Effector CD4-positive, alpha-beta T cell (primary cell): ENCODE measurements around the gene SRRM3.
"Not testable (repeated sequence)": the region's sequence is repeated elsewhere in the genome, so short reads cannot be mapped to it uniquely, and the experiment has no call there.

ENCODE experiments used
- DNase-seq: peaks from one replicate; pipeline ENCODE4 v3.0.0-alpha.2; 2020

SRRM3 gene

DNA sequence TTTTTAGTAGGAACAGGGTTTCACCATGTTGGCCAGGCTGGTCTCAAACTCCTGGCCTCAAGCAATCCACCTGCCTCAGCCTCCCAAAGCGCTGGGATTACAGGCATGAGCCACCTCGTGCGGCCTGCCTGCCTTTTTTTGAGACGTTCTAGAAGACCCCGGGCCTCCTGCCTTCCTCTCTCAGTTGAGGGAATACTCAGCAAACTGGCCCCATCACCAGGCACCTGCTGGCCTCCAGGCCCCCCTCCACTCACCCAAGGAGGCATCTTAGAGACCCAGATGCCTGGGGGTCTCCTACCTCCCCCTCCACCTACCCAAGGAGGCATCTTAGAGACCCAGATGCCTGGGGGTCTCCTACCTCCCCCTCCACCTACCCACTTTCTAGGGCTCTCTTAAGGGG lies 91.2 kb downstream of the SRRM3 start:
- not testable (repeated sequence) for DNase-seq

DNA sequence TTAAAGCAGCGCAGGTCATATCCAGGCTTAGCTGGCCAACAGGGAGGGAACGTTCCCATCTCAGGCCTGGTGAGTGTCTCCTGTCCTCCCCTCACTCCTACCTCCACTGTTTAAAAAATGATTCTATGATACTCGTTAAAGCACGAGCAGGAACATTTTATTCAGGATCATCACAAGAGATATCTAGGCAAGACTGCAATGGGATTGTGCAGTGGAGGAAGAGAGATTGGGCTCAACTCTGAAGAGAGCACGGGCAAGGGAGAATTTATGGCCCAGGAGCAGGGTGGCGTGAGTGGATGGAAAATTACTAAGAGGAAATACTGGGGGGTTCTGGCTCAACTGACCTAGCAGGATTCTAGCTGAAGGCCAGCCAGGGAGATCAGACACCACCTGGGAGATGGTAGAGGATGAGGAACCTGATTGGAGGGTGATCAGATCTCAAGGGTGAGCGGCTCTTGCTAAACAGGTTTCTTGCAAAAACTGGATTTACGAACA lies 91.8 kb downstream of the SRRM3 start:
- no peak for DNase-seq

DNA sequence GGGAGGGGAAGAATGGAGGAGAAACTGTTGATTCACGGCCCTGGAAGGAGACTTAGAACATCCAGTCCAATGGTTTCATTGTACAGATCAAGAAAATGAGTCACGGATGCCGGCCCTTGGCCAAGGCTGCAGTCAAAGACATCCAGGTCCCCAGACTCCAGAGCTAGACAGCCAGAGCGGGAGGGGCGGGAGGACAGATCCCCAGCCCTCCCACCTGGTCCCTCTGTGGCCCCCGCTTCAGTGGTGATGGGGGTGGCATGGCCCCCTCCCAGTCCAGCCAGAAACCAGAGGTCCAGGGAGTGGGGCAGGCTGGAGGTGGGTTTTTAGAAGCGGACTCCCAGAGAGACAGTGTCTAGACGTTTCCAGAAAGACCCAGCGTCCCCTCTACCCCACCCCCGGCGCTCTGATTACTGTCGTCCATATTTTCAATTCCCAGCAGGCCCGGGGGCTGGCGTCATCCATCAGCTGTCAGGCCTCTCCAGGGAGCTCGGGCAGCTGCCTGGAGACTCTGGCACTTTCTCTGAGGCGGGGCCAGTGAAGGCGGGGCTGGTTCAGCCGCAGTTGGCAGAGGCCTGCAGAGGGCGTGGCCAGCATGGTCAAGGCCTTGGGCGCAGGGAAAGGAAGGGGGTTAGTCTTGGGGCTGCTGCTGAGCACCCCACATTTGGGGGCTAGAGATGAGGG lies 92.8 kb downstream of the SRRM3 start:
- DNase-seq = no peak

DNA sequence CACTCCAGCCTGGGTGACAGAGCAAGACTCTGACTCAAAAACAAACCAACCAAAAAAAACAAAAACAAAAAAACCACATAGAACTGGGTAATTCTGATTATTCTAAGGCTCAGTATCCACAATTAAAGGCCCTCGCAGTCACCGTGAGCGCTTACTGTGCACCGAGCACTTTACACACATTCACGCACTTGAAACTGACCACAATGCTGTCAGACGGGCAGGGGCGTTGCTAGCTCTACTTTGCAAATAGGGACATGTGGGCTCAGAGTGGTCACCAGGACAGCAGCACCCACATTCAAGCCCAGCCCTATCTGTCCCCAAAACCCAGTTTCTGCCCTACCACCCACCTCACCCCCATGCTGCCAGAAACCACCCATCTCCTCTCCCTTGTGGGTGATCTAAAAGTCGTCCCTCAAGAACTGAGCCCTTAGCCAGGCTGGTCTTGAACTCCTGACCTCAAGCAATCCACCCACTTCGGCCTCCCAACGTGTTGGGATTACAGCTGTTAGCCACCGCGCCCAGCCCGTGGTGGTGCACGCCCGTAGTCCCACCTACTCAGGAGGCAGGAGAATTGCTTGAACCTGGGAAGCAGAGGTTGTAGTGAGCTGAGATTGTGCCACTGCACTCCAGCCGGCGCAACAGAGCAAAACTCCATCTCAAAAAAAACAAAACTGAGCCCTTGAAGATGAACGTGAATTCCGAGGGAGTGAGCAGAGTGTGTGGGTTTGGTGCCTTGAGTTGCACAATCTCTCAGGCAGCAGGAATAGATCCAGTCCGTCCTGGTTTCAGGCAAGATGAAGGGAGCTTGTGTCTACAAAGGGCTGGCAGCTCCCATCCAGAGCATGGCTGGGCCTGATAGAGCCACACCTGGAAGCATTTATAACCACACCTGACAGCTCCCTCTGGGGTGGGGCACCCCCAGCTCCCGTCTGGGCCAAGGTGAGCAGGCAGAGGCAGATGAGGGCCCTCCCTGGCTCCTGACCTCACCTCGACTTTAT lies 95.3 kb downstream of the SRRM3 start:
- DNase-seq = no peak

DNA sequence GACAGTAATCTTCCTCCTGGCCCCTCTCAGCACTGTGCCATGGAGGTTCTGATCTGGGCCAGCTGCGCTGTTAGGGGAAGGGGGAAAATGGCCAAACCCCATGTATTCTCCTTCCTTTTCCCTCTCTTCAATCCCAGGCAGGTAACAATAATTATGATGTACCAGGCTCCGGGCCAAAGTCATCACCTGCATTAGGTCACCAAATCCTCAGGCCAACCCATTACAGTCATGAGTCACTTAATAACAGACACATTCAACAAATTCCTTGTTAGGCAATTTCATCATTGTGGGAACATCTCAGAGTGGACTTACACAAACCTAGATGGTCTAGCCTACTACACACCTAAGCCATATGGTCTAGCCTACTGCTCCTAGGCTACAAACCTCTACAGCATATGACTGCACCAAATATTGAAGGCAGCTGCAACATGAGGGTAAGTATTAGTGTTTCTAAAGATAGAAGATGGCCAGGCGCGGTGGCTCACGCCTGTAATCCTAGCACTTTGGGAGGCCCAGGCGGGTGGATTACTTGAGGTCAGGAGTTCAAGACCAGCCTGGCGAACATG lies 98.6 kb downstream of the SRRM3 start:
- DNase-seq = no peak

DNA sequence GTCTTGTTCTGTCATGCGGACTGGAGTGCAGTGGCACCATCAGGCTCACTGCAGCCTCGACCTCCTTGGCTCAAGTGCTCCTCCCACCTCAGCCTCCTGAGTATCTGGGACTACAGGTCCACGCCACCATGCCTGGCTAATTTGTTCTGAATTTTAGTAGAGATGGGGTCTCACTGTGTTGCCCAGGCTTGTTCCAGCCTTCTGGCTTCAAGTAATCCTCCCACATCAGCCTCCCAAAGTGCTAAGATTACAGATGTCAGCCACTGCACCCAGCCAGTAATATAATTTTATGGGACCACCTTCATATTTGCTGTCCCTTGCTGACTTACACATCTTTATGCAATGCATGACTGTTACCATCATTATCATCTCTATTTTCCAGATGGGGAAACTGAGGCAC lies 99.3 kb downstream of the SRRM3 start:
- no peak for DNase-seq

DNA sequence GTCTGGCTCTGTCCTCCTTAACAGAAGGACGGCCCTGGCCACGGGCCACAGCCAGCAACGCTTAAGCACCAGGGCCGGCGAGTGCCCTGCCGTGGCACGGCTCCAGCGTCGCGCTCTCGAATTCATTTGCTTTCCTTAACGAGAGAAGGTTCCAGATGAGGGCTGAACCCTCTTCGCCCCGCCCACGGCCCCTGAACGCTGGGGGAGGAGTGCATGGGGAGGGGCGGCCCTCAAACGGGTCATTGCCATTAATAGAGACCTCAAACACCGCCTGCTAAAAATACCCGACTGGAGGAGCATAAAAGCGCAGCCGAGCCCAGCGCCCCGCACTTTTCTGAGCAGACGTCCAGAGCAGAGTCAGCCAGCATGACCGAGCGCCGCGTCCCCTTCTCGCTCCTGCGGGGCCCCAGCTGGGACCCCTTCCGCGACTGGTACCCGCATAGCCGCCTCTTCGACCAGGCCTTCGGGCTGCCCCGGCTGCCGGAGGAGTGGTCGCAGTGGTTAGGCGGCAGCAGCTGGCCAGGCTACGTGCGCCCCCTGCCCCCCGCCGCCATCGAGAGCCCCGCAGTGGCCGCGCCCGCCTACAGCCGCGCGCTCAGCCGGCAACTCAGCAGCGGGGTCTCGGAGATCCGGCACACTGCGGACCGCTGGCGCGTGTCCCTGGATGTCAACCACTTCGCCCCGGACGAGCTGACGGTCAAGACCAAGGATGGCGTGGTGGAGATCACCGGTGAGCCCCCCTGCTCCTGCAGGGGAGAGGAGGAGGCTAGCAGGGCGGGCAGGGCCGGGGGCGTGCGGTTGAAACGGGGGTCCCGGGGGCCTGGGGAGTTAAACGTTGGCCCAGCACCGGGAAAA lies 100.9 kb downstream of the SRRM3 start, which contains the start of gene HSPB1:
Gene HSPB1, plus strand, starts transcription at position 327 of the 855 bp plus-strand sequence. Its CDS starts 40 bp downstream, at position 367.
- DNase-seq = peak; percentile 56

DNA sequence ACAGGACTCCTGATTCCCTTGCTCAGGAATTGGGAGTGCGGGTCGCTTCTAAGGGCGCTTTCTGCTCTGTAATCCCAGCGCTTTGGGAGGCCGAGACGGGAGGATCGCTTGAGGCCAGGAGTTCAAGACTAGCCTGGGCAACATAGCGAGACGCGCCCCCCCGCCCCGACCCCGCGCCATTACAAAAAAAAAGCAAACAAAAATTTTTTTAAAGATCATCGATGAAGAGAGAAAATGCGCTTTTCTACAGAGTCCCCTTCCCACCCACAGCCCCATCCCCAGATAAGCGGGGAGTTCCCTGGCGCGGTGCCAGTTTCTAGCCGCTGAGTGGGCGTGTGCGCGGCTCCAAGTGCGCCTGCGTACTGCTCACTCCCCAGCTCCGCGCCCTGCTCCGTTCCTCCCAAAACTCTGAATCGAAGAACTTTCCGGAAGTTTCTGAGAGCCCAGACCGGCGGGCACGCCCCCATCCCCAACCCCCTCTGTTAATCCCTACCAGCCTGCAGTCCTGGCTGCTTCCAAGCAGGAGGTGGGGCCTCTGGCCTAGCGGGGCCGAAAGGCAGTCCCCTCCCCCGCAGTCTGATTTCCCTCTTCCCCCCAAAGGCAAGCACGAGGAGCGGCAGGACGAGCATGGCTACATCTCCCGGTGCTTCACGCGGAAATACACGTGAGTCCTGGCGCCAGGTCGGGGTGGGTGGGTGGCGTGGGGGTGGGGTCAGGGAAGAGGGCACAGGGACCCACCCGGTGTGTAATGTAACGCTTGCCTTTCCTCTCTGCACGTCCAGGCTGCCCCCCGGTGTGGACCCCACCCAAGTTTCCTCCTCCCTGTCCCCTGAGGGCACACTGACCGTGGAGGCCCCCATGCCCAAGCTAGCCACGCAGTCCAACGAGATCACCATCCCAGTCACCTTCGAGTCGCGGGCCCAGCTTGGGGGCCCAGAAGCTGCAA lies 101.8 kb downstream of the SRRM3 start:
- DNase-seq = peak; percentile 82

DNA sequence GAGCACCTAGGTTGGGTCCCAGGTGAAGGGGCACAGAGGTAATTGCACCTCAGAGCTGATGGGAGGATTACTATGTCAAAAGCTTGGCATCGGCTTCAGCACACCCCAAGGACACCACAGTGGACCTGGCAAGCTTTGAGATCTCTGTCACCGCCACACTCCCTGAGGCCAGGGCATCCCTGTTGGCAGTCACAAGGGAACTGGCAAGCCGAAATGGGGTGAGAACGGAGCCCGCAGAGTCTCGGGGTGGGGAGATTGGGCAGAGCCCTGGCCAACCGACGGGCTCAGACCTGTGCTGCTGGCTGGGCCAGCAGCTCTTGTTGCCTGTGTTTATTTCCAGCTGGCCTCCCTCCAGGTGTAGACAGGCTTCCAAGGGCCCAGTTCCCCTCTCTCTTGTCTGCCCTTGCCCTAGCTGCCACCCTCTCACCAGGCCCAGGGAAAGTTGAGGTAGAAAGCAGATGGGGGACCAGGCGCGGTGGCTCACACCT lies 103.2 kb downstream of the SRRM3 start:
- DNase-seq = no peak

DNA sequence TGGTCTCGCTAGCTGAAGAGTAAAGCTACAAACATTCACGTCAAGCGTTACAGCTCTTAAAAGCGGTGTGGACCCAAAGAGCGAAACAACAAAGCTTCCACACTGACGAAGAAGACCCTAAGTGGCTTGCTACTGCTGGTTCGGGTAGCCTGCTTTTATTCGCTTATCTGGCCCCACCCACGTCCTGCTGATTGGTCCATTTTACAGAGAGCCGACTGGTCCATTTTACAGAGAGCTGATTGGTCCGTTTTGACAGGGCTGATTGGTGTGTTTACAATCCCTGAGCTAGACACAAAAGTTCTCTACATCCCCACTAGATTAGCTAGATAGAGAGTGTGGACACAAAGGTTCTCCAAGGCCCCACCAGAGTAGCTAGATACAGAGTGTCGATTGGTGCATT lies 107.2 kb downstream of the SRRM3 start:
- DNase-seq = not testable (repeated sequence)

DNA sequence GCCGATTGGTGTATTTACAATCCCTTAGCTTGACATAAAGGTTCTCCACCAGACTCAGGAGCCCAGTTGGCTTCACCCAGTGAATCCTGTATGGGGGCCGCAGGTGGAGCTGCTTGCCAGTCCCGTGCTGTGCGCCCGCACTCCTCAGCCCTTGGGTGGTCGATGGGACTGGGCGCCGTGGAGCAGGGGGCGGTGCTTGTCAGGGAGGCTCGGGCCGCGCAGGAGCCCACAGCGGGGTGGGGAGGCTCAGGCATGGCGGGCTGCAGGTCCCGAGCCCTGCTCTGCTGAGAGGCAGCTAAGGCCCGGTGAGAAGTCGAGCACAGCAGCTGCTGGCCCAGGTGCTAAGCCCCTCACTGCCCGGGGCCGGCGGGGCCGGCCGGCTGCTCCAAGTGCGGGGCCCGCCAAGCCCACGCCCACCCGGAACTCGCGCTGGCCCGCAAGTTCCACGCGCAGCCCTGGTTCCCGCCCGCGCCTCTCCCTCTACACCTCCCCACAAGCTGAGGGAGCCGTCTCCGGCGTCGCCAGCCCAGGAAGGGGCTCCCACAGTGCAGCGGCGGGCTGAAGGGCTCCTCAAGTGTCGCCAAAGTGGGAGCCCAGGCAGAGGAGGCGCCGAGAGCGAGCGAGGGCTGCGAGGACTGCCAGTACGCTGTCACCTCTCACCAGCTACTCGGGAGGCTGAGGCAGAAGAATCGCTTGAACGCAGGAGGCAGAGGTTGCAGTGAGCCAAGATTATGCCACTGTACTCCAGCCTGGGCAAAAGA lies 107.8 kb downstream of the SRRM3 start:
- DNase-seq = not testable (repeated sequence)

DNA sequence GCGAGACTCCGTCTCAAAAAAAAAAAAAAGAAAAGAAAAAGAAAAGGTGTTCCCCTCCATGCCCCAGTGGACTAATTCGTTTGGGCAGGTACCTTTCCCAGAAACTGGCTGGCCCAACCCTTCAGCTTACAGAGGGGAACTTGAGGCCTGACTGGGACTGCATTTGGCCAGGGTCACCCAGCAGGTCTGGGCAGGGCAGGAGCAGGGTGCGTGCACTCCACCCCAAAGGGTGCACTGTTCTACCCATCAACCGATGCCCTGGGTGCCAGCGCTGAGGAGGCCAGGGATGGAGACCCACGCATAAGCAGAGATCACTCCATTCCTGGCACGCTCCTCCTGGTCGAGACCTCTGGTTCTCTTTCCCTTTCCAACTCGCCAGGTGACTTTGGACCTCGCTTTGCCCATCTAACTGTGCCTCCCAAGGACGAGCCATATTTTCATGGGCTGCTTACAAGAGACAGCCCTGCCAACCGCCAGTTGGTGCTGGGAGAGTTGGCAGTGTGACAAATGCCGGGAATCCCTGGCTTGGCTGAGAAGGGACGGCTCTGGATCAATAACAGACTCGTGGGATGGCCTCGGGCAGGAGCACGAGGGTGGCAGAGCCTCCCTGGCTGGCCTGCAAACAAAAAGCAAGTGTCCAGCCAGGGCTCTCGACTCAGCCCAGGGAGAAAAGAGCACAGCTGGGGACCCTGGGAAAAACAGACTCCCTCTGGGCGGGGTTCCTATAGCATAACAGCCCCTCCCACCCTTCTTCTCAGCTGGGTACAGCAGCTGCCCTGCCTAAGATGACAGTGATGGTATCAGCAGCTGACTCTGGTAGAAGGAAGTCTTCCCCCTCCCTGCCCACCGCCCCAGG lies 108.6 kb downstream of the SRRM3 start:
- DNase-seq = no peak

DNA sequence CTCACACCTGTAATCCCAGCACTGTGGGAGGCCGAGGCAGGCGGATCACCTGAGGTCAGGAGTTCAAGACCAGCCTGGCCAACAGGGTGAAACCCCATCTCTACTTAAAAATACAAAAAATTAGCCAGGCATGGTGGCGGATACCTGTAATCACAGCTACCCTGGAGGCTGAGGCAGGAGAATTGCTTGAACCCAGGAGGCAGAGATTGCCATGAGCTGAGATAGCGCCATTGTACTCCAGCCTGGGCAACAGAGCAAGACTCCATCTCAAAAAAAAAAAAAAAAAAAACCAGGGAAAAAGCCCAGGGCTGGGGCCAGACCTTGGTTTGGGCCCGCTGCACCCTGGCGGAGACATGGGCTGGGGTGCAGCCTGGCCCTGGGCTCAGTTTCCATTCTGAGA lies 110.1 kb downstream of the SRRM3 start:
- not testable (repeated sequence) for DNase-seq

DNA sequence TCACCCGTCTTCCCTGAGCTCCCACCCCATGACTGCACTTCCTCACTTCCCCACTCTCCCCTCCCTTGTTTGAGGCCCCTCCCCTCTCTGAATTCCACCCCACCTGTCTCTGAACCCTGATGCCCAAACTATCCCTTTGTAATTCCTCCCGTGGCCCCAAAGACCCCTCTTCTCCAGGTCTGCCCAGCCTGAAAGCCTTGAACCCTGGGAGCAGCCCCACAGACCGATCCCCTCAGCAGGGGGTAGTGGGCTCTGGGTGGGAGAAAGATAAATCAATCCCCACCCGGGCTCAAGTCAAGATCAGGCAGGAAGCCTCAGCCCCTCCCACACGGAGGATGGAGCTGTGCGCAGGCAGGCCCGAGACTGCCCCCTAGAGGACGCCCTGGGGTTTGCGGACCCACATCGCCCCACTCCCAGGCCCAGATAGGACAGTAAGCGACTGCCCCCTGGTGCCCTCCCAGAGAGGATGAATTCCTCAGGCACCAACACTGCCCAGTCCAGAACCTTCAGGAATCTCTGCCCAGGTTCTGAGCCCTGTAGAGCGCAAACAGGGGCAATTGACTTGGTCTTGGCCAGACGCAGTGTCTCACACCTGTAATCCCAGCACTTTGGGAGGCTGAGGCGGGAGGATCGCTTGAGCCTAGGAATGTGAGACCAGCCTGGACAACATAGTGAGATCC lies 112.5 kb downstream of the SRRM3 start:
- peak; percentile 95 for DNase-seq

DNA sequence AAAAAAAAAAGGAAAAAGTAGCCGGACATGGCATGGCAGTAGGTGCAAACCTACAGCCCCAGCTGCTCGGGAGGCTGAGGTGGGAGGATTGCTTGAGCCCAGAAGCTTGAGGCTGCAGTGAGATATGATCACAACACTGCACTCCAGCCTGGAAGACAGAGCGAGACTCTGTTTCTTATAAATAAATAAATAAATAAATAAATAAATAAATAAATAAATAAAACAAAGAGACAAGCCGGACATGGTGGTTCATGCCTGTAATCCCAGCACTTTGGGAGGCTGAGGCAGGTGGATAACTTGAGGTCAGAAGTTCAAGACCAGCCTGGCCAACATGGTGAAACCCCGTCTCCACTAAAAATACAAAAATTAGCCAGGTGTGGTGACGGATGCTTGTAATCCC lies 113.0 kb downstream of the SRRM3 start:
- DNase-seq = not testable (repeated sequence)

DNA sequence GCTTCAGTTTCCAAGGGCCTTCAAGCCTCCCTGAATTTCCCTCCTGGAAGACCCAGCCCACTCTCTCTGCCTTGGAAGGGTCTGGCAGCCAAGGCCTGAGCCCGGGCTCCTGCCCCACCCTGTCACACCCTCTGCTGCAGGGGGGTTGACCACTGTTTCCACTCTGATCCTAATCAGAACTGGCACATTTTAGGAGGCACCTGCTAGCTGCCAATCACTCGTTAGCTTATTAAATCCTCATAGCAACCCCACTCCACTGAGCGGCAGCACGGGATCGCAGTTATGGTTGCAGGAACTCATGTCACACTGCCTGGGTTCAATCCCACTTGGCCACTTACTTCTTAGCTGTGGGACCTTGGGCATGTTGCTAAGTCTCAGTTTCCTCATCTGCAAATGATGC lies 113.7 kb downstream of the SRRM3 start:
- no peak for DNase-seq

DNA sequence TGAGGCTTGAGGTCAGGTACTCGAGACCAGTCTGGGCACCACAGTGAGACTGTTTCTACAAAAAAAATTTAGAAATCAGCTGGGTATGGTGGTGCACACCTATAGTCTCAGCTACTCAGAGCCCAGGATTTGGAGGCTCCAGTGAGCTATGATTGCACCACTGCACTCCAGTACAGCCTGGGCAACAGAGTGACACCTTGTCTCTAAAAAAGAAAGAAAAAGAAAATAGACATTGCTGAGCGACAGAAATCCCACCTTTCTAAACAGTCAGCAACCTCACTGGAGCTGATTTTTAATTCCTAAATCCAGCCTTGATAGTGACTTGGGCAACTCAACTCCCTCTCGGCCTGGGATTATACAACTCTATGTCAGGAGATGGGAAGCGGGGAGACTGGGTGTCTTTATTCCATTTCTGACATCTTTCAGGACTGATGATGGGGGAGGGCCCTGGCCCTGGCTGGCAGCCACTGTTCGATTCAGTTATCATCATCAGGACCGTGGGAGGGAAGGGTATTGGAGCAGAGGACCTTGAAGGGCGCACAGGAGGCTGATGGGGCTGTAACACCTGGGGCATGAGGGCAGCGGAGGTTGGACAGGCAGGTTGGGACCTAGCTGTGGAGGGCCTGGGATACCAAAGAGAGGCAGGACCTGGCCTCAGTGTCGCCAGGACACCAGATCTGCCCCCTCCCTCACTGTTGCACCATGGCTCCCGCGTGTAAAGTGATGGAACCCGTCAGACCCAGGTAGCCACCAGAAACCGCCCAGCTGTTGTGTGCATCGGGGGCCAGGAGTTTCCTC lies 115.5 kb downstream of the SRRM3 start:
- no peak for DNase-seq
